ENCODE data around the gene WDFY4. TPM values are rescaled to one million over a fixed set of nuclear protein-coding genes. Genes with fewer than 3 reads are reported as not detected.

WDFY4 gene
- total and polyA plus RNA-seq, 2 donors (not counting 3 experiments of a cell fraction or from before 2014, with no cell fraction given): 10.1 to 10.2 TPM

DNA sequence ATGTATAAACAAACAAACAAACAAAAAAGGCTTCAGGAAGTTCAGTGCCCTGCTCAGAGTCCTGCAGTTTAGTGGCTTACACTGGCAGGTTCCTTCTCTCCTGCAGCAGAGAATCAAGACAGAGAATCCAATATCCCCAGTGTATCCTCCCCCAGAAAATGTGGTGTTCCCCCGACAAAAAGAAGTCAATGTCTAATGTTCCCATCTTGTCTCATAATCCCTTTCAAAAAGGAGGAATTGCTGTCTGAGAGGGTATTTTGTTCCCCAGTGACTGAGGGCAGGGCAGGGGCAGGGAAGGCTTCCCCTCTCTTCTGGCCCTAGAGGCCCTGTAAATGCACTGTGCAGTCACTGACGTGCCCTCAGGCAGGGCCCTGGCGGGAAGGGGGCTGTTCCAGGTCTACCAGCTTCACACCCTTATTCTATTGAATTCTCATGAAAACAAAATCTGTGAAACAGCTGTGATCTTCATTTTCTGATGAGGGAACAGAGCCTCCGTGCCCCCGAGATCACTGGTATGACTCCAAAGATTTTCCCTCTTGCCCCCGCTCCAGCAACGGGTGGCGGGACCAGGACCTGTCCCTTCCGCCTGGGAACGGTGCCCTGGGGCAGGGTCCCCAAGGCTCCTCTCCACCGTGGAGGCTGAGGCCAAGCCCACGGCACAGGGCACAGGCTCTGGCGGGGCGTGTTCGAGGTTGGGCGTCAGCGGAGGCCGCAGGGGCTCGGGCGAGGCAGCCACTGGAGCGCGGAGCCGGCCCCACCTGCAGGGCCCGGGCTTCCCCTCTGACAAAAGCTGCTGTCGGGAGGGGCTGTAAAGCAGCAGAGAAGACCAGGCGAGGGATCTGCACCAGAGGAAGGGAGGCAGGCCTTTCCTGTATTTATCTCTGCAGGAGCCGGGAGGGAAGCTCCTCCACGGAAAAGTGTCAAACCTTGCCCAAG is 13.4 kb upstream of the WDFY4 start:
- H3K36me3 ChIP-seq (ENCODE audit: control insufficient read depth in 2 of 2, extremely low read depth in 1 of 2, insufficient read depth in 2 of 2, low read length in 2 of 2): no peaks in the 10 kb centered on the region
- dilution Hi-C loops (cut with MboI; ENCODE audit: extremely low pct_ligation_motif_present, low sequenced_read_pairs): no loop called here
- no peaks in the 10 kb centered on the region for H4K20me1 ChIP-seq (replicated peaks; ENCODE audit: control insufficient read depth, extremely low read depth, insufficient read depth, low read length)
- H3K4me1 ChIP-seq (ENCODE audit: control insufficient read depth, extremely low read depth, insufficient read depth, low read length): no peaks in the 10 kb centered on the region
- no peak overlapping the region for H3K4me3 ChIP-seq (replicated peaks in 1 of 3; ENCODE audit: insufficient read depth in 1 of 3, low read depth in 1 of 3, low read length in 3 of 3)
- TF ChIP-seq GATA2 (IDR thresholded peaks at IDR 0.05; ENCODE audit: insufficient read depth, insufficient read length, low read depth, low read length) (no peak), JUN (IDR thresholded peaks at IDR 0.05; ENCODE audit: borderline replicate concordance, insufficient read depth, insufficient read length, low read depth) (no peak), POLR2AphosphoS5 (IDR thresholded peaks at IDR 0.05; ENCODE audit: insufficient read depth, low read depth, low read length) (no peak), POLR2A (IDR thresholded peaks at IDR 0.05; ENCODE audit: low read depth, low read length) (no peak), EZH2 (IDR thresholded peaks at IDR 0.05; ENCODE audit: borderline replicate concordance, low read depth, low read length, severe bottlenecking) (no peak), MAX (IDR thresholded peaks at IDR 0.05; ENCODE audit: insufficient read depth, insufficient read length) (no peak), MYC (IDR thresholded peaks at IDR 0.05; ENCODE audit: low read depth, low read length) (no peak), FOS (IDR thresholded peaks at IDR 0.05; ENCODE audit: borderline replicate concordance, insufficient read depth, low read length) (no peak)
- TF ChIP-seq, protein P1, sequence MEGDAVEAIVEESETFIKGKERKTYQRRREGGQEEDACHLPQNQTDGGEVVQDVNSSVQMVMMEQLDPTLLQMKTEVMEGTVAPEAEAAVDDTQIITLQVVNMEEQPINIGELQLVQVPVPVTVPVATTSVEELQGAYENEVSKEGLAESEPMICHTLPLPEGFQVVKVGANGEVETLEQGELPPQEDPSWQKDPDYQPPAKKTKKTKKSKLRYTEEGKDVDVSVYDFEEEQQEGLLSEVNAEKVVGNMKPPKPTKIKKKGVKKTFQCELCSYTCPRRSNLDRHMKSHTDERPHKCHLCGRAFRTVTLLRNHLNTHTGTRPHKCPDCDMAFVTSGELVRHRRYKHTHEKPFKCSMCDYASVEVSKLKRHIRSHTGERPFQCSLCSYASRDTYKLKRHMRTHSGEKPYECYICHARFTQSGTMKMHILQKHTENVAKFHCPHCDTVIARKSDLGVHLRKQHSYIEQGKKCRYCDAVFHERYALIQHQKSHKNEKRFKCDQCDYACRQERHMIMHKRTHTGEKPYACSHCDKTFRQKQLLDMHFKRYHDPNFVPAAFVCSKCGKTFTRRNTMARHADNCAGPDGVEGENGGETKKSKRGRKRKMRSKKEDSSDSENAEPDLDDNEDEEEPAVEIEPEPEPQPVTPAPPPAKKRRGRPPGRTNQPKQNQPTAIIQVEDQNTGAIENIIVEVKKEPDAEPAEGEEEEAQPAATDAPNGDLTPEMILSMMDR (IDR thresholded peaks at IDR 0.05; ENCODE audit: extremely low read depth in 1 of 2, insufficient read depth in 1 of 2, low read depth in 1 of 2, low read length in 2 of 2): no peak
- DNase-seq (ENCODE audit: low read depth, low spot score): no peak
- no TSS peak for BruUV-seq (replicated peaks)
- H3K9ac ChIP-seq (replicated peaks; ENCODE audit: extremely low read depth, insufficient read depth, low read length): no peak overlapping the region
- H3K9me3 ChIP-seq (replicated peaks; ENCODE audit: control insufficient read depth, insufficient read depth, low read length): no peaks in the 10 kb centered on the region
- H3K79me2 ChIP-seq (ENCODE audit: control insufficient read depth, insufficient read depth, low read length): no peaks in the 10 kb centered on the region
- FAIRE-seq: no peak
- no peaks in the 10 kb centered on the region for H3K9me1 ChIP-seq (replicated peaks; ENCODE audit: control insufficient read depth, extremely low read depth, insufficient read depth, low read length)
- H3K4me2 ChIP-seq (ENCODE audit: insufficient read depth, low read length): no peak overlapping the region
- CTCF ChIA-PET: no interaction called here
- no peak overlapping the region for H2AFZ ChIP-seq (ENCODE audit: low read depth, low read length)
- peaks cover 0 to 10% of the 10 kb centered on the region in 2 experiments for H3K27me3 ChIP-seq (ENCODE audit: control insufficient read depth in 2 of 2, insufficient read depth in 2 of 2, low read length in 2 of 2)
- no peak overlapping the region for H3K27ac ChIP-seq (ENCODE audit: insufficient read depth, low read depth, low read length)
- intact Hi-C loops (cut with micrococcal nuclease): no loop called here
- POLR2A ChIA-PET: no interaction called here
